ENCODE data around the gene JMJD8.

GRCh38 chr16:694187-694862 lies 10.2 kb upstream of the JMJD8 start:
- TF ChIP-seq POLR2G (IDR thresholded peaks at IDR 0.05; ENCODE audit: low read depth, low read length) (no peak), HDAC2 (IDR thresholded peaks at IDR 0.05) (no peak), MYNN (IDR thresholded peaks at IDR 0.05) (no peak), MYNN (CRISPR knock-in tag; IDR thresholded peaks at IDR 0.05) (no peak), GABPB1 (CRISPR knock-in tag; IDR thresholded peaks at IDR 0.05) (no peak), GABPA (tag; conservative IDR thresholded peaks at IDR 0.05; ENCODE audit: low read depth) (no peak)
- TF ChIP-seq, protein P1, sequence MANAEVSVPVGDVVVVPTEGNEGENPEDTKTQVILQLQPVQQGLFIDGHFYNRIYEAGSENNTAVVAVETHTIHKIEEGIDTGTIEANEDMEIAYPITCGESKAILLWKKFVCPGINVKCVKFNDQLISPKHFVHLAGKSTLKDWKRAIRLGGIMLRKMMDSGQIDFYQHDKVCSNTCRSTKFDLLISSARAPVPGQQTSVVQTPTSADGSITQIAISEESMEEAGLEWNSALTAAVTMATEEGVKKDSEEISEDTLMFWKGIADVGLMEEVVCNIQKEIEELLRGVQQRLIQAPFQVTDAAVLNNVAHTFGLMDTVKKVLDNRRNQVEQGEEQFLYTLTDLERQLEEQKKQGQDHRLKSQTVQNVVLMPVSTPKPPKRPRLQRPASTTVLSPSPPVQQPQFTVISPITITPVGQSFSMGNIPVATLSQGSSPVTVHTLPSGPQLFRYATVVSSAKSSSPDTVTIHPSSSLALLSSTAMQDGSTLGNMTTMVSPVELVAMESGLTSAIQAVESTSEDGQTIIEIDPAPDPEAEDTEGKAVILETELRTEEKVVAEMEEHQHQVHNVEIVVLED (CRISPR knock-in tag; IDR thresholded peaks at IDR 0.05), result no peak
- TF ChIP-seq, protein P2, sequence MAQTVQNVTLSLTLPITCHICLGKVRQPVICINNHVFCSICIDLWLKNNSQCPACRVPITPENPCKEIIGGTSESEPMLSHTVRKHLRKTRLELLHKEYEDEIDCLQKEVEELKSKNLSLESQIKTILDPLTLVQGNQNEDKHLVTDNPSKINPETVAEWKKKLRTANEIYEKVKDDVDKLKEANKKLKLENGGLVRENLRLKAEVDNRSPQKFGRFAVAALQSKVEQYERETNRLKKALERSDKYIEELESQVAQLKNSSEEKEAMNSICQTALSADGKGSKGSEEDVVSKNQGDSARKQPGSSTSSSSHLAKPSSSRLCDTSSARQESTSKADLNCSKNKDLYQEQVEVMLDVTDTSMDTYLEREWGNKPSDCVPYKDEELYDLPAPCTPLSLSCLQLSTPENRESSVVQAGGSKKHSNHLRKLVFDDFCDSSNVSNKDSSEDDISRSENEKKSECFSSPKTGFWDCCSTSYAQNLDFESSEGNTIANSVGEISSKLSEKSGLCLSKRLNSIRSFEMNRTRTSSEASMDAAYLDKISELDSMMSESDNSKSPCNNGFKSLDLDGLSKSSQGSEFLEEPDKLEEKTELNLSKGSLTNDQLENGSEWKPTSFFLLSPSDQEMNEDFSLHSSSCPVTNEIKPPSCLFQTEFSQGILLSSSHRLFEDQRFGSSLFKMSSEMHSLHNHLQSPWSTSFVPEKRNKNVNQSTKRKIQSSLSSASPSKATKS (CRISPR knock-in tag; IDR thresholded peaks at IDR 0.05), result no peak

Measured in K562 (cell line).